Measurements from ENCODE around the gene SPDYA. TPM values are rescaled to one million over a fixed set of nuclear protein-coding genes. Genes with fewer than 3 reads are reported as not detected.

The SPDYA gene
- total and polyA plus RNA-seq, 2 of the 13 experiments (the other 11 are each of a cell fraction or from before 2014, with no cell fraction given): 0.32 to 0.75 TPM

DNA sequence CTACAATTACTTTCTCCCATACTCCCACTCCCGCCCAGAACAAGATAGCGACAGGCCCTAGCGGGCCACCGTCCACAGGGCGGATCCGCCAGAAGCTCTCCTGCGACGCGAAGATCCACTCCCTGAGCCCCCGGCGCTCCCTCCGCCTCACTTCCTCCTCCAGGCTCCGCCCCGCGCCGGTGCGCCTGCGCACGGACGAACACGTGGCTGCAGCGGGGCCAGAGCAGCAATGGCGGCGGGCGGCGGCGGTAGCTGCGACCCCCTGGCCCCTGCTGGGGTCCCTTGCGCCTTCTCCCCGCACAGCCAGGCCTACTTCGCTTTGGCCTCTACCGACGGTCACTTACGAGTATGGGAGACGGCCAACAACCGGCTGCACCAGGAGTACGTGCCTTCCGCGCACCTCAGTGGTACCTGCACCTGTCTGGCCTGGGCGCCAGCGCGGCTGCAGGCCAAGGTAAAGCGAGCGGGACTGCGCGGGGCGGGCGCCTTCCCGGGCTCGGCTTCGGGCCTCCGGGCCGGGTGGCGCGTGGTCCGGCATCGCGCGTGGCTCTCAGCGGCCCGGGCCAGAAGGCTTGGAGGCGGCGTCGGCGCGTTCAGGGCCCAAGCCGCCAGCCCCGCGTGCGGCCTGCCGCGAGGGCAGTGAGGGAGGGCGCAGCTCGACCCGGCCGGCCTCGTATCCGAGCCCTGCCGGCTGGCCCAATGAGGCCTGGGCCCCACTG lies 84.0 kb downstream of the SPDYA start, which contains the start of gene WDR43 (continued):
- TF ChIP-seq ZFP37 (CRISPR knock-in tag; IDR thresholded peaks at IDR 0.05; ENCODE audit: borderline replicate concordance) (no peak), KMT2B (CRISPR knock-in tag; IDR thresholded peaks at IDR 0.05) (peak; percentile 86), GPN1 (CRISPR knock-in tag; IDR thresholded peaks at IDR 0.05; ENCODE audit: borderline replicate concordance) (peak; percentile 93), ZNF281 (CRISPR knock-in tag; IDR thresholded peaks at IDR 0.05; ENCODE audit: borderline replicate concordance) (peak; percentile 51), ARID3A (IDR thresholded peaks at IDR 0.05; ENCODE audit: low read depth, low read length) (peak; percentile 95), ZNF781 (CRISPR knock-in tag; IDR thresholded peaks at IDR 0.05; ENCODE audit: borderline replicate concordance, not compliant biosample characterization) (peak; percentile 5), ZNF773 (CRISPR knock-in tag; IDR thresholded peaks at IDR 0.05; ENCODE audit: borderline replicate concordance) (peak; percentile 72; the same call in 1 of the 2 replicates), FOXK1 (CRISPR knock-in tag; IDR thresholded peaks at IDR 0.05; ENCODE audit: borderline replicate concordance, low read depth) (peak; percentile 71), HIVEP1 (CRISPR knock-in tag; IDR thresholded peaks at IDR 0.05) (no peak; the same call in 1 of the 2 replicates), HOXA5 (CRISPR knock-in tag; IDR thresholded peaks at IDR 0.05) (no peak; the same call in none of the 2 replicates), AHR (CRISPR knock-in tag; IDR thresholded peaks at IDR 0.05) (peak; percentile 81; the same call in 1 of the 2 replicates), ZNF234 (CRISPR knock-in tag; conservative IDR thresholded peaks at IDR 0.05) (peak; percentile 45; the same call in 1 of the 2 replicates), ZNF598 (CRISPR knock-in tag; IDR thresholded peaks at IDR 0.05; ENCODE audit: borderline replicate concordance) (peak; percentile 81; the same call in 1 of the 2 replicates), ZNF83 (CRISPR knock-in tag; IDR thresholded peaks at IDR 0.05; ENCODE audit: borderline replicate concordance) (no peak), GABPB1 (CRISPR knock-in tag; IDR thresholded peaks at IDR 0.05) (peak; percentile 96), HNF1B (CRISPR knock-in tag; IDR thresholded peaks at IDR 0.05) (peak; percentile 79), SOX5 (CRISPR knock-in tag; IDR thresholded peaks at IDR 0.05; ENCODE audit: borderline replicate concordance) (peak; percentile 40; the same call in 1 of the 2 replicates), ZFP36L1 (CRISPR knock-in tag; IDR thresholded peaks at IDR 0.05) (peak; percentile 90; the same call in 1 of the 2 replicates), ZC3H13 (CRISPR knock-in tag; IDR thresholded peaks at IDR 0.05) (peak; percentile 93), HDAC2 (CRISPR knock-in tag; IDR thresholded peaks at IDR 0.05) (peak; percentile 87), MLLT10 (CRISPR knock-in tag; IDR thresholded peaks at IDR 0.05) (no peak), ZNF430 (CRISPR knock-in tag; IDR thresholded peaks at IDR 0.05) (peak; percentile 84; the same call in 1 of the 2 replicates)
- TF ChIP-seq, protein P1, sequence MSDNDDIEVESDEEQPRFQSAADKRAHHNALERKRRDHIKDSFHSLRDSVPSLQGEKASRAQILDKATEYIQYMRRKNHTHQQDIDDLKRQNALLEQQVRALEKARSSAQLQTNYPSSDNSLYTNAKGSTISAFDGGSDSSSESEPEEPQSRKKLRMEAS (IDR thresholded peaks at IDR 0.05): peak; percentile 100
- TF ChIP-seq, protein P2, sequence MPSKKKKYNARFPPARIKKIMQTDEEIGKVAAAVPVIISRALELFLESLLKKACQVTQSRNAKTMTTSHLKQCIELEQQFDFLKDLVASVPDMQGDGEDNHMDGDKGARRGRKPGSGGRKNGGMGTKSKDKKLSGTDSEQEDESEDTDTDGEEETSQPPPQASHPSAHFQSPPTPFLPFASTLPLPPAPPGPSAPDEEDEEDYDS (CRISPR knock-in tag; IDR thresholded peaks at IDR 0.05): peak; percentile 85

Measured in HepG2 (cell line).